BE2C (cell line): Measurements from ENCODE around the gene TSPAN5.

Experiments used
- DNase-seq: peaks from one replicate; pipeline ENCODE4 v3.0.0-alpha.2; 2020
- H3K27me3 ChIP-seq: fragments of 250-450 bp; sonication (Bioruptor Pico); 2 replicates; pipeline ENCODE4 v1.5.1; 2020; ENCODE audit warnings: mild to moderate bottlenecking
- H3K36me3 ChIP-seq: fragments of 250-450 bp; sonication (Bioruptor Pico); 2 replicates; pipeline ENCODE4 v1.5.1; 2020; ENCODE audit warnings: mild to moderate bottlenecking
- H3K4me1 ChIP-seq: fragments of 250-450 bp; sonication (Bioruptor Pico); 2 replicates; pipeline ENCODE4 v1.5.1; 2020
- H3K4me3 ChIP-seq: 2 replicates; pipeline ENCODE4 v1.5.1; 2011; ENCODE audit warnings: low read depth, low read length
- H3K9me3 ChIP-seq: fragments of 250-450 bp; sonication (Bioruptor Pico); 2 replicates; pipeline ENCODE4 v1.5.1; 2020
- CTCF ChIP-seq: IDR thresholded peaks from 2 replicates; pipeline ENCODE4 v1.5.1; 2012; ENCODE audit warnings: mild to moderate bottlenecking, low read depth, low read length

TSPAN5 gene

DNA sequence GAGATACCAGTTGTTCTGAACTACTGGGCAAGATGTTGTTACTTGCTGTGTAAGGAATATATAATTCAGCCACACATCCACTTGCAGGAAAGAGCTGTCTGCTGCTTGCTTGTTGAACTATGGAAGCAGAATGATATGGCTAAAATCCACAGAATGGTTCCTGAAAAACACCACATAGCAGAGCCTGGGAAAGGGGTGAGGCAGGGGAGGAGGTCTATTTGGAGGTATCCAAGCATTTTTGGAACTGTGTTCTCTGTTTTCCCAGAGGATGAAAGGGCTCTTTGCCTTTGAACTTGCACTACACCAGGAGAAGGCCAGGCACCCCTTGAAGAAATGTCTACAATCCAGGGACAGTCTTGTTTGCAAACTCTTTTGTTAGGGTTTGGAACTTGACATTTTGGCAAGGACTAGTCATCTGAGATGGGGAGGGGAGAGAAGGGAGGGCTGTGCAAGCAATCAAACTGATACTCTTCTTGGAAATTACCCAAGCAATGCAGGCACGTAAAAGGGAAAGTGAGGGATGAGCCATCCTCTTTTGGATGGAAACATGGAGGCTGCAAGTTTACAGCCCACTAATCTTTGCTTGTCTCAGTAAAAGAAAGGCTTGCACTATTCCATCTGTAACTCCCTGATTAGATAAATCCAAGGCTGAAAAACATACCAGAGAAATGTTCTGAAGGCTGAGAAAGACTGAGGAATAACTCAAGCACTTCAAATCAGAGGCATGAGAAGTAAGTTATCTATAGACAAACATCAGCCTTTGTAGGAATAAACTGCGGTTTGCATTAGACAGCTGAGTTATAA is 141.0 kb downstream of the TSPAN5 start:
- no peak for DNase-seq
- Histone ChIP-seq H3K9me3 (no peaks in the 10 kb centered on the region), H3K27me3 (no peaks in the 10 kb centered on the region), H3K4me1 (0 out of 2 replicates have a peak, but pooled peaks cover 5% of the 10 kb centered on the region), H3K36me3 (no peaks in the 10 kb centered on the region), H3K4me3 (no peak overlapping the region)
- no peak for TF ChIP-seq CTCF

DNA sequence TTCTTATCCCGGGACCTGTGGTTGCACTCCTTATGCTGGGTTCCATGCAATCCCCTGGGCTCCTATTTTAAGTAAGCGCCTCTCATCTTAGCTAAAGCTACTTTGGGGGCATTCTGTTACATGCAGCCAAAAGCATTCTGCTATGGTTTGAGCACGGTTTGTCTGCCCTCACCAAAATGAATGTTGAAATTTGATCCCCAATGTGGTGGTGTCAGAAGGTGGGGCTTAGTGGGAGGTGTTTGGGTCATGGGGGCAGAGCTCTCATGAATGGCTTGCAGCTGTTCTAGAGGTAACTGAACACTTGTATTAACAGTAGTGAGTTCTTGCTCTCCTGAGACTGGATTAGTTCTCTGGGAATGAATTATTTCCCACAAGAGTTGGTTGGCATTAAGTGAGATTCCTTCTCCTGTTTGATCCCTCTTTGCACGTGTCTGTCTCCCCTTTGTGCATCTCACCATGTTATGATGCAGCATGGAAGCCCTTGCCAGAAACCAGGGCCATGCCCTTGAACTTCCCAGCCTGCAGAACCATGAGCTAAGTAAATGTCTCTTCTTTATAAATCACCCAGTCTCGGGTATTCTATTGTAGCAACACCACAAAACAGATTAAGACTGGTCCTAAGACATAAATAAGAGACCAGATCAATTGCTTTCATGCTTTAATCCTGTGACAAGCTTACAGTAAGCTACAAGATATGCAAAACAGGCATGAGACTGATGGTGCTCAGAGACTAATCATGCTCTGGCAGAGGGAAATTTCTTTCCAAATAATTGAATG is 141.8 kb downstream of the TSPAN5 start:
- no peaks in the 10 kb centered on the region for H3K27me3 ChIP-seq
- no peaks in the 10 kb centered on the region for H3K9me3 ChIP-seq
- TF ChIP-seq CTCF = no peak
- H3K4me3 ChIP-seq = no peak overlapping the region
- no peak for DNase-seq
- H3K36me3 ChIP-seq = no peaks in the 10 kb centered on the region
- 0 out of 2 replicates have a peak, but pooled peaks cover 5% of the 10 kb centered on the region for H3K4me1 ChIP-seq

GRCh38 chr4:98516042-98516440 is 142.4 kb downstream of the TSPAN5 start:
- Histone ChIP-seq H3K4me1 (0 out of 2 replicates have a peak, but pooled peaks cover 5% of the 10 kb centered on the region), H3K9me3 (no peaks in the 10 kb centered on the region), H3K4me3 (no peak overlapping the region), H3K36me3 (no peaks in the 10 kb centered on the region), H3K27me3 (no peaks in the 10 kb centered on the region)
- no peak for DNase-seq
- no peak for TF ChIP-seq CTCF

DNA sequence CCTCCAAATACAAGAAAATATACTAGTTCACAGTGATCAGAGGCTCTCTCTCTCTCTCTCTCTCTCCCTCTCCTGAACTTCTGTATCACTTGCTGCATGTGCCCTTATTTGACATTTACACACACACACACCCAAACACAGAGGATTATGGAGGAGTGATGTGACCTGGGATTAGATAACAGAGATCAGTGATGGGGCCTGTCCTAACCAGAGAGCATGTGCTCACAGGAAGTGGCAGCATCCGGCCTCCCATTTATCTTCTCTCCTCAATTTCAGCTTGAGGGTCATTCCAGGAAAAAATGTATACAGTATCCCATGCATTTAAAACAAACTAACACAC is 143.0 kb downstream of the TSPAN5 start:
- H3K27me3 ChIP-seq = no peaks in the 10 kb centered on the region
- 0 out of 2 replicates have a peak, but pooled peaks cover 5% of the 10 kb centered on the region for H3K4me1 ChIP-seq
- no peaks in the 10 kb centered on the region for H3K9me3 ChIP-seq
- no peak for DNase-seq
- no peak for TF ChIP-seq CTCF
- no peak overlapping the region for H3K4me3 ChIP-seq
- no peaks in the 10 kb centered on the region for H3K36me3 ChIP-seq

GRCh38 chr4:98514741-98515469 is 143.5 kb downstream of the TSPAN5 start:
- Histone ChIP-seq H3K4me1 (0 out of 2 replicates have a peak, but pooled peaks cover 5% of the 10 kb centered on the region), H3K36me3 (no peaks in the 10 kb centered on the region), H3K27me3 (no peaks in the 10 kb centered on the region), H3K4me3 (no peak overlapping the region), H3K9me3 (no peaks in the 10 kb centered on the region)
- DNase-seq = no peak
- no peak for TF ChIP-seq CTCF
